Pons (tissue), 1 donor: ENCODE data around the gene GOLT1B.

Experiments
- DNase-seq: peaks from one replicate; pipeline ENCODE4 v3.0.0-alpha.2; 2016; ENCODE audit warnings: low spot score

Gene GOLT1B

GRCh38 chr12:21523148-21523547, 21.6 kb downstream of the GOLT1B start:
- no peak for DNase-seq

- DNase-seq, result no peak
Observed at GRCh38 chr12:21526053-21526452, 24.5 kb downstream of the GOLT1B start, which contains the start of gene SPX. SPX (plus strand) TSS chr12:21526296; CDS start chr12:21526473, 177 bp downstream.

- DNase-seq, result no peak
Observed at GRCh38 chr12:21526721-21527345, 25.2 kb downstream of the GOLT1B start.

GRCh38 chr12:21527451-21528180, 26.0 kb downstream of the GOLT1B start:
- DNase-seq, result peak; percentile 22

- peak; percentile 36 for DNase-seq
Observed at GRCh38 chr12:21528953-21529352, 27.4 kb downstream of the GOLT1B start.

- no peak for DNase-seq
Observed at GRCh38 chr12:21529456-21529855, 27.9 kb downstream of the GOLT1B start.

- no peak for DNase-seq
Observed at GRCh38 chr12:21538061-21538653, 36.6 kb downstream of the GOLT1B start.

GRCh38 chr12:21539797-21540196, 38.2 kb downstream of the GOLT1B start:
- no peak for DNase-seq

- no peak for DNase-seq
Observed at GRCh38 chr12:21541773-21542172, 40.2 kb downstream of the GOLT1B start.

GRCh38 chr12:21542403-21542802, 40.8 kb downstream of the GOLT1B start:
- DNase-seq, result no peak

- DNase-seq, result no peak
Observed at GRCh38 chr12:21543151-21543550, 41.6 kb downstream of the GOLT1B start.

GRCh38 chr12:21545557-21545956, 44.0 kb downstream of the GOLT1B start:
- DNase-seq, result no peak

- no peak for DNase-seq
Observed at GRCh38 chr12:21546716-21547115, 45.1 kb downstream of the GOLT1B start.

- no peak for DNase-seq
Observed at GRCh38 chr12:21547437-21547836, 45.8 kb downstream of the GOLT1B start.

GRCh38 chr12:21551841-21552465, 50.4 kb downstream of the GOLT1B start:
- peak; percentile 44 for DNase-seq

GRCh38 chr12:21552635-21553328, 51.2 kb downstream of the GOLT1B start:
- DNase-seq, result no peak

- no peak for DNase-seq
Observed at GRCh38 chr12:21553329-21553675, 51.7 kb downstream of the GOLT1B start.

GRCh38 chr12:21558100-21558679, 56.6 kb downstream of the GOLT1B start:
- DNase-seq, result no peak

- DNase-seq, result no peak
Observed at GRCh38 chr12:21559855-21560569, 58.4 kb downstream of the GOLT1B start.

GRCh38 chr12:21561158-21561557, 59.6 kb downstream of the GOLT1B start:
- DNase-seq, result no peak

- DNase-seq, result no peak
Observed at GRCh38 chr12:21562859-21563258, 61.3 kb downstream of the GOLT1B start.
